HUES64 (cell line): ENCODE data around the gene CD36.
"Not testable (repeated sequence)": the region's sequence is repeated elsewhere in the genome, so short reads cannot be mapped to it uniquely, and the experiment has no call there.

Source experiments
- H3K27ac ChIP-seq: 2 replicates; pipeline ENCODE4 v1.7.0; 2013; ENCODE audit warnings: low read depth, low read length, inconsistent platforms
- H3K27me3 ChIP-seq: 2 replicates; pipeline ENCODE4 v1.6.1; 2013; ENCODE audit warnings: mild to moderate bottlenecking, low read length; ENCODE audit not compliant: insufficient read depth
- H3K36me3 ChIP-seq: 2 replicates; pipeline ENCODE4 v1.6.1; 2013; ENCODE audit warnings: mild to moderate bottlenecking, low read length; ENCODE audit not compliant: insufficient read depth
- H3K4me1 ChIP-seq: 2 replicates; pipeline ENCODE4 v1.6.1; 2013; ENCODE audit warnings: mild to moderate bottlenecking, low read length, moderate library complexity; ENCODE audit not compliant: insufficient read depth
- H3K4me3 ChIP-seq: 2 replicates; pipeline ENCODE4 v1.5.1; 2013; ENCODE audit warnings: mild to moderate bottlenecking, low read length, moderate library complexity
- H3K9ac ChIP-seq: 2 replicates; pipeline ENCODE4 v1.6.1; 2013; ENCODE audit warnings: mild to moderate bottlenecking, low read depth, low read length
- H3K9me3 ChIP-seq: 2 replicates; pipeline ENCODE4 v1.6.1; 2013; ENCODE audit warnings: low read depth, low read length; ENCODE audit not compliant: insufficient read depth
- WGBS: fragments of 150-250, 120-280 bp; methylation state at CpG from one replicate; pipeline ENCODE4 v1.1.7; 2013; ENCODE audit warnings: missing lambda C conversion rate; 5-methylcytosine and 5-hydroxymethylcytosine counted together

CD36 gene

DNA sequence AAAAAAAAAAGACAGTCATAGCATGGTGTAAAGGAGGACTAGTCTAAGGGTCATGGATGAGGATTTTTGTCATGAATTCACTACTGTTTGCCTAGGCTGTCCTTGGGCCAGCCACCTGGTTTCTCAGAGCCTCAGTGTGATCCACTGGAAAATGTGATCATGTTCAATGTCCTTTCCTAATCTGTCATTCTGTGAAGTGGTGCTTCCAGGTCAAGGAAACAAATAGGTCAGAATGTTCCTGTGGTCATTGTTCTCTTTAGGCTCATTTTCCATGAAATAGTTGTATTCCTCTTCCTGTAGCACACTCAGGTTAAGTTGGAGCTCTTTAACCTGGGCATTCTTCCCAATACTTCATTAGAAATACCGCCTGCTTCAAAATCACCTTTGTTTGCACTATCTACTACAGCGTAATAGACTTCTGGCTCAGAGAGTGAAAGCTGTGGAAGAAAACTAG lies 16.5 kb downstream of the CD36 start:
- H3K9ac ChIP-seq: no peak overlapping the region
- no peak overlapping the region for H3K27ac ChIP-seq
- H3K4me1 ChIP-seq: no peaks in the 10 kb centered on the region
- WGBS: 100% methylated on average over 1 of the region's 2 CpGs
- no peaks in the 10 kb centered on the region for H3K36me3 ChIP-seq
- no peaks in the 10 kb centered on the region for H3K27me3 ChIP-seq
- H3K9me3 ChIP-seq: no peaks in the 10 kb centered on the region
- no peak overlapping the region for H3K4me3 ChIP-seq

DNA sequence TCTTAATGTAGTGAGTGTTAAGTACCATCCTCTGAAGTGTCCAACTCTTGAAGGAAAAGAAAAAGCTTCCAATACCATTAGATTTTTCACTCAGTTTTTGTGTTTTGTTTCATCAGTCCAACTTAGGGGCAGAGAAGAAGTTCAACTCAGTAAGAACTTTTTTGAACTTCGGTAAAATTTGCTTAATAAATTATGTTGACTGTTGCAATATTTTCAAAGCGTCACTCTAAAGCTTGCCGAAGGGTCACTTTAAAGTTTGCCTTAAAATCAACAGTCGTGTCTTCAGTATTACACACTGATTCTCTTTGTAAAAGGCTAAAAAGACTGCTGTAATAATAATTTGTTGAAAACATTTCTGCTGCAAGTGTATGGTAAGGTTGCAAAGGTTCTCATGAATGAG lies 17.6 kb downstream of the CD36 start:
- 98% methylated on average over 4 of the region's 4 CpGs for WGBS
- no peaks in the 10 kb centered on the region for H3K4me1 ChIP-seq
- H3K4me3 ChIP-seq: no peak overlapping the region
- no peak overlapping the region for H3K27ac ChIP-seq
- no peaks in the 10 kb centered on the region for H3K9me3 ChIP-seq
- no peak overlapping the region for H3K9ac ChIP-seq
- H3K36me3 ChIP-seq: no peaks in the 10 kb centered on the region
- H3K27me3 ChIP-seq: no peaks in the 10 kb centered on the region

DNA sequence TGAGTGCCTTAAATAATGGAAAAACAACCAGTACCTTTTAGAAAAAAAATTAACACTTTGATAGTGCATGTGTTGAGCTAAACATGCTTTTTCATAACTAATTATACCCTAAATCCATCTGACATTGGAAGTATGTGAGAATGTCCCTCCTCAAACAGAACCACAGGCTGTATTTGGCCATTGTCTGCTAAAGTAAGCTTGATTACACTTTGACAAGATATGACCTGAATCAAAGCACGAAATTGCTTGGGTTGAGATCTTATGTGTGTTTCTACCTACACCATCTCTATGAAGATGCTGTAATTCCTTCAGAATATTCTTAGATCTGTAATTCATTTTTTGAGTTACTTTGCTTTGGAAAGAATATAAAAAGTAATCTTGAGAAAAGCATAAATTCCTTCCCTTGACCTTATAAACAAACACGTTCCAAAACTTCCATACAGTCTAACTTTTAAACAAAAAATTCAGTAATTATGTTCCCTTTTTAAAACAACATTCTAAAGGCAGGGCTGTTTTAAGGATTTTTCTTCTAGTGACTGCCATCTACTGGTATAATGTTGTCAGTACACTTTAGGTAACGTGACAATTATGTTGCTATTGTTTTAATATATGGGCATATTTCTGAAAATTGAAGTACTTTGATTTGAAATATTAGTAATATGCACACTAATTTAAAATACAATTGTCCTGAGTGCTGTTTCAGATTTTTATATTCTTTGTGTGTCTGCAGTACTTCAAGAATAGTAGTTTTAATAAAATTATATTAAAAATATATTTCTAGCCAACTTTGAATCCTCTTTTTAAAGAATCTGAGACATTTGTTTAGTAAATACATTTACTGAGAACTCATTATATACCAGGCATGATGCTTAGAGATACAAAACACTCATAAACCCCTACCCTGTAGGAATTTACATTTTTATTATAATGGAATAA lies 20.9 kb downstream of the CD36 start:
- Histone ChIP-seq H3K4me1 (no peaks in the 10 kb centered on the region), H3K36me3 (no peaks in the 10 kb centered on the region), H3K27me3 (no peaks in the 10 kb centered on the region), H3K9me3 (no peaks in the 10 kb centered on the region), H3K9ac (no peak overlapping the region), H3K27ac (no peak overlapping the region), H3K4me3 (no peak overlapping the region)
- WGBS: 38% methylated on average over 3 of the region's 3 CpGs

DNA sequence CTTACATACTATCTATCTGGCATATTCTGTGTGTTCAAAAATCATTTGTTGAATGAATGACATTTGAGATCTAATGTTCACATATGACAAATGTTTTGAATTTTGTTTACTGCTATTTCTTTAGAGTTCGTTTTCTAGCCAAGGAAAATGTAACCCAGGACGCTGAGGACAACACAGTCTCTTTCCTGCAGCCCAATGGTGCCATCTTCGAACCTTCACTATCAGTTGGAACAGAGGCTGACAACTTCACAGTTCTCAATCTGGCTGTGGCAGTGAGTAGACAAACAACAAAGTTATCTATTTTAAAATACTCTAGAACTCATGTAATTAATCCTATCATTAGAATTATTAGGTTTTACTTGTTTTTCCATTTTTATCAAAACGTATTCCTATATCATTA lies 22.5 kb downstream of the CD36 start:
- H3K36me3 ChIP-seq: no peaks in the 10 kb centered on the region
- 95% methylated on average over 4 of the region's 4 CpGs for WGBS

DNA sequence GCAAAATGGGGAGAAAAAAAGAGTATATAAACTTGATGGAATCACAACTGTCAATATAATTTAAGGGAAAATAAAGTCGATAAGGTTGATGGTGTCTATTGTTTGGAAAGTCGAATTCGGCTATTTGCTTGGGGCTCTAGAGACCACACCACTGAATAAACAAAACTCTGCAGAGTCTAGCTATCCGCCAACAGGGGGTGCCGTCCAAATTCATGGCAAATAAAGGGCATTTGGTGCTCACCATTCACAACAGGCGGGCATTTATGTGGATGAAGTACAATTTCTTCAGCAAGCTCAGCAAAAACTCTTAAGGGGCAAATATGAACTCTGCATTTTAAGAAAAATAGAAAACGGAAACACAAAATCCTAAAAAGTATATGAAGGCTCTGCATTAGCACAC lies 23.3 kb downstream of the CD36 start:
- WGBS: 87% methylated on average over 7 of the region's 7 CpGs
- Histone ChIP-seq H3K27ac (no peak overlapping the region), H3K9ac (no peak overlapping the region), H3K4me3 (no peak overlapping the region), H3K36me3 (no peaks in the 10 kb centered on the region), H3K27me3 (no peaks in the 10 kb centered on the region), H3K9me3 (no peaks in the 10 kb centered on the region), H3K4me1 (no peaks in the 10 kb centered on the region)

More for the DNA sequence above, 22.5 kb downstream of the CD36 start:
- H3K4me3 ChIP-seq: no peak overlapping the region
- H3K27me3 ChIP-seq: no peaks in the 10 kb centered on the region
- H3K9ac ChIP-seq: no peak overlapping the region
- no peaks in the 10 kb centered on the region for H3K4me1 ChIP-seq
- no peaks in the 10 kb centered on the region for H3K9me3 ChIP-seq
- no peak overlapping the region for H3K27ac ChIP-seq

DNA sequence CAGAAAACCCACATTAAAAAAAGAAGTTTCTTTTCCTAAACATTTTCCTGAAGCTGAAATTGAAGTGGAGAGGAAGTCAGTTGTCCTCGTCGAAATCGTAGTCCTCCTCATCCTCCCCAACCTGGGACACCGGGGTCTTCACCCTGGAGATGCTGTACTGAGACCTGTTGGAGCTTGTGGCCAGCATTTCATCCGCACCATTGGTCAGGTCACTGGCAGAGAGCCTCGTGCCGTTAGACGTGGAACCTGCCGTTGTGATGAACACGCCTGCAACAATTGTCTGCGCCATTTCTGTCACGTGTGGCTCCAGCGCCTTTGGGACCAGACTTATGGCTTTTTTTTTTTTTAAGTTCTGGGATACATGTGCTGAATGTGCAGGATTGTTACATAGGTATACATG lies 23.8 kb downstream of the CD36 start:
- H3K36me3 ChIP-seq: no peaks in the 10 kb centered on the region
- no peak overlapping the region for H3K9ac ChIP-seq
- H3K9me3 ChIP-seq: no peaks in the 10 kb centered on the region
- no peak overlapping the region for H3K4me3 ChIP-seq
- WGBS: 98% methylated on average over 13 of the region's 13 CpGs
- H3K27me3 ChIP-seq: no peaks in the 10 kb centered on the region
- H3K27ac ChIP-seq: no peak overlapping the region
- H3K4me1 ChIP-seq: no peaks in the 10 kb centered on the region

DNA sequence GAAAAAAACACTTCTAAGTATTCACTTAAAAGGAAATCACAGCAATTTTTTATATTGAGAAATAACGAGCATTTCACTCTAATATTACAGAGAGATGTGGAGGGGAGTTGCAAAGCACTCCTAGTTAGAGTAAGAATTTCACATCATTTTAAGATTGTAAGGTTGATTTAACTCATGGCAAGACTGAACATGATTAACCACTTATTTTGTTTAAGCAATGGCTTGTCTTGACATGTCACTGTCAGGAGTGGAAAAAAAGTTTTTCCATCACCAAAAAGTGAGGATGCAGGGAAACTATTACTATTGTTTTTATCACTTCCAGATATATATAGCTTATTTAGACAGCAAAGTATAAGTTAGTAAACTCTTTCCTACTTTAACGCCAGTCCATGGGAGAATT lies 27.1 kb downstream of the CD36 start:
- H3K4me1 ChIP-seq: no peaks in the 10 kb centered on the region
- no peaks in the 10 kb centered on the region for H3K27me3 ChIP-seq
- H3K9me3 ChIP-seq: no peaks in the 10 kb centered on the region
- no peaks in the 10 kb centered on the region for H3K36me3 ChIP-seq
- no CpG with 5 or more reads among the region's 2 CpGs for WGBS
- H3K4me3 ChIP-seq: no peak overlapping the region
- H3K9ac ChIP-seq: no peak overlapping the region
- no peak overlapping the region for H3K27ac ChIP-seq

DNA sequence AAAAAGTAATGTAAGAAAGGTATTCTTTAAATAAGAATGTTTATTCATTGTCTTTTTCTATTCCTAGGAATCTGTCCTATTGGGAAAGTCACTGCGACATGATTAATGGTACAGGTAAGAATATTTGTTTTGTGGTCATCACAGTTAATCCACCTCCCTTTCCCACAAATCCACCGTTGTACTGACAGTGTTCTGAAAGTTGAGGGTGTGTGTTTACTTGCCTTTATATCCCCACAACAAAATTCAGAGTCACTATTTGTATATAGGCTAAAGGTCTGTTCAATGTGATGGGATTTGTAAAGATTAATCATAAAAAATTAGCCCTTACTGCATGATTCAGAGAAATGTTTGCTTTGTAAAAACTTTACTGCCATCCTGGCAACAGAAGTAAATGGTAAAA lies 27.9 kb downstream of the CD36 start:
- Histone ChIP-seq H3K36me3 (no peaks in the 10 kb centered on the region), H3K9ac (no peak overlapping the region), H3K4me3 (no peak overlapping the region), H3K4me1 (no peaks in the 10 kb centered on the region), H3K9me3 (no peaks in the 10 kb centered on the region), H3K27me3 (no peaks in the 10 kb centered on the region), H3K27ac (no peak overlapping the region)
- no CpG with 5 or more reads among the region's 2 CpGs for WGBS

DNA sequence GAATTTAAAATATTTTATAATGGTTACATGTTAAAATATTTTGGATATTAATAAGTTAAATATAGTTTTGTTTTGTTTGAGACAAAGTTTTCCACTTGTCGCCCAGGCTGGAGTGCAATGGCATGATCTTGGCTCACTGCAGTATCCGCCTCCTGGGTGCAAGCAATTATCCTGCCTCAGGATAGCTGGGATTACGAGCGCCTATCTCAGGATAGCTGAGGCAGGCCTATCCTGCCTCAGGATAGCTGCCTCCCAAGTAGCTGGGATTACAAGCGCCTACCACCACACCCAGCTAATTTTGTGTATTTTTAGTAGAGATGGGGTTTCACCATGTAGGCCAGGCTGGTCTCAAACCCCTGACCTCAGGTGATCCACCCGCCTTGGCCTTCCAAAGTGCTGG lies 30.9 kb downstream of the CD36 start:
- H3K4me1 ChIP-seq, H3K27me3 ChIP-seq, H3K36me3 ChIP-seq, H3K9me3 ChIP-seq, H3K4me3 ChIP-seq, H3K27ac ChIP-seq, H3K9ac ChIP-seq: not testable (repeated sequence)
- 92% methylated on average over 5 of the region's 6 CpGs for WGBS

DNA sequence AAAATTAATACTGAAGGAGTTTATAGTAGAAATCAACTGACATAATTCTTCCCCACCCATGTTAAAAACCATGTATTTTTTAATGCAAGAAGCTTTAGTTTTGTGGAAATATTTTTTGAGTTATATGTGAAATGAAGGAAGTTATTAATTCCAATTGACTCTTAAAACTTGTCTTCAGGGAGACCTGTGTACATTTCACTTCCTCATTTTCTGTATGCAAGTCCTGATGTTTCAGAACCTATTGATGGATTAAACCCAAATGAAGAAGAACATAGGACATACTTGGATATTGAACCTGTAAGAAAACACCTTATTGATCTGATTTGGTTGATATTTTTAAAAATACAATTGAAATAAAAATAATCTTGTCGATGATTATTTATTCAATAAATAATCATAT lies 33.3 kb downstream of the CD36 start:
- Histone ChIP-seq H3K9me3 (no peaks in the 10 kb centered on the region), H3K27me3 (no peaks in the 10 kb centered on the region), H3K4me3 (no peak overlapping the region), H3K4me1 (no peaks in the 10 kb centered on the region), H3K9ac (no peak overlapping the region), H3K27ac (no peak overlapping the region), H3K36me3 (no peaks in the 10 kb centered on the region)
- no CpG with 5 or more reads among the region's 1 CpG for WGBS

DNA sequence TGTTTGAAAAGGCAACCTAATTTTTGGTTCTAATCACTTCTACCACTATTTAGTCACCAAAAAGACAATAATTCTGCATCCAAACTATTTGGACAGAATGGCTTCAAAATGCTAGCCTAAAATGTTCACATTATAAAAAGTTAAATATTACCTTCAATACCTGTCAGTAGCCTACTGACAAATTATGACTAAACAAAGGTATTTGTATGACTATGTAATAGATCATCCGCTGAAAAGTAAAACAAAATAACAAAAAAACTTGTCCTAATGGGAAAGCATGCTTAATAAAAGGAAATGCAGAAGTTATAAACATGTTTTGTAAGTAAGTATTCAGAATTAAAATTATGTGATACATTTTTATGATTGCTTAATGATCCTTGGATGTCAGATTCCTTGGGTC lies 36.6 kb downstream of the CD36 start:
- no peaks in the 10 kb centered on the region for H3K4me1 ChIP-seq
- no peak overlapping the region for H3K27ac ChIP-seq
- no peak overlapping the region for H3K4me3 ChIP-seq
- H3K27me3 ChIP-seq: no peaks in the 10 kb centered on the region
- H3K36me3 ChIP-seq: no peaks in the 10 kb centered on the region
- 100% methylated on average over 1 of the region's 1 CpG for WGBS
- H3K9ac ChIP-seq: no peak overlapping the region
- no peaks in the 10 kb centered on the region for H3K9me3 ChIP-seq

DNA sequence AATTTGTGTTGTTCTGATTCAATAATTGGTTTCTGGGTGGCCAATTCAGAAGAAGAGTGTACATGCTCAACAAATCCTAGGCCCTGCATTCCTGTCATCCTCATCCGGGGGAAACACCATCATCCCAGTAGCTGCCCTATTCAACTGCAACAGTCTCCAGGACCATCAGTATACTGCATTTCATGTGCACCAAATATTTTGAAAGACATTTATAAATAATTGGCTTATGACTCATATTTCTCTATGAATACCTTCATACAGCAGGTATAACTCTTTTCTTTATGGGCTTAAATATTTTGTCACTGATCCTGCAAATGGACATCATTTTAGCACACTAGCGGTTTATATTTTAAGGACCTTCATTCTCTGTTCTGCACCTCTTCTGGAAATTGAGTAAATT lies 38.0 kb downstream of the CD36 start:
- 96% methylated on average over 2 of the region's 2 CpGs for WGBS
- Histone ChIP-seq H3K9ac (no peak overlapping the region), H3K9me3 (no peaks in the 10 kb centered on the region), H3K36me3 (no peaks in the 10 kb centered on the region), H3K4me1 (no peaks in the 10 kb centered on the region), H3K27me3 (no peaks in the 10 kb centered on the region), H3K27ac (no peak overlapping the region), H3K4me3 (no peak overlapping the region)
